IPS DF 4.7 (cell line): ENCODE results near the gene HRCT1.
A peak's percentile ranks its signal among the peaks of the same experiment; 100 is the strongest.
"Not testable (repeated sequence)": the region's sequence is repeated elsewhere in the genome, so short reads cannot be mapped to it uniquely, and the experiment has no call there.

ENCODE experiments used
- DNase-seq: peaks from one replicate; pipeline ENCODE4 v3.0.0-alpha.2; 2013; ENCODE audit warnings: low spot score; ENCODE audit errors: extremely low read depth

HRCT1 gene

DNA sequence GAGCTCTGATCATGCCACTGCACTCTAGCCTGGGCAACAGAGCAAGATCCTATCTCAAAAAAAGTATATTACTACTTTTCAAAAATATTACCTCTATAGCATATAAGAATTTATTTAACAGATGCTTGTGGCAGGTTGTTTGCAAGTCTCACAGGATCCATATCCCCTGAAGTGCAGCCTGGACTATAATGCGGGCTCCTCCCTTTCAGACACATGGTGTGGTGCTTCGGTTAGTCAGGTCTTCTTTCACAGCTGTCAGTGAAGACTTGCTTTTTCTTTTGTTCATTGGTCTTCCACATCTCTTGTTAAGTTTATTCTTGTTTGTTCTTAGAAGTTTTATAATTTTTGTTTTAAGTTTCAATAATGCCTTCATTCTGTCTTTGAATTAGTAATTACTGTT lies 9.4 kb upstream of the HRCT1 start:
- no peak for DNase-seq

DNA sequence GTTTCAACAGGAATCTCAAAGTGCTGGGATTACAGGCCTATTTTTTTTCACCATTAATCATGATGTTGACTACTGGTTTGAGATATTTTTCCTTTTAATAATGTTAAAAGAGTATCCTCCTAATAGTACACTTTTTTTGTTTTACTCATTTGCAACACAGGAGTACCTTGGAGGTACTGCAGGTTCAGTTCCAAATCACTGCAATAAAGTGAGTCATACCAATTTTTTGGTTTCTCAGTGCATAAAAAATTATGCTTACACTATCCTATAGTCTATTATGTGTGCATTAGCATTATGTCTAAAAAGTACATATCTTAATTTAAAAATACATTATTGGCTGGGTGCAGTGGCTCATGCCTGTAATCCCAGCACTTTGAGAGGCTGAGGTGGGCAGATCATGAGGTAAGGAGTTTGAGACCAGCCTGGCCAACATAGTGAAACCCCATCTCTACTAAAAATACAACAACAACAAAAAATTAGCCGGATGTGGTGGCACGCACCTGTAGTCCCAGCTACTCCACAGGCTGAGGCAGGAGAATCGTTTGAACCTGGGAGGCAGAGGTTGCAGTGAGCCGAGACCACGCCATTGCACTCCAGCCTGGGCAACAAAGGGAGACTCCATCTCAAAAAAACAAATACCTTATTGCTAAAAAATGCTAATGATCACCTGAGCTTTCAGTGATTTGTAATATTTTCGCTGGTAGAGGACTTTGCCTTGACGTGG lies 8.5 kb upstream of the HRCT1 start:
- DNase-seq = not testable (repeated sequence)

DNA sequence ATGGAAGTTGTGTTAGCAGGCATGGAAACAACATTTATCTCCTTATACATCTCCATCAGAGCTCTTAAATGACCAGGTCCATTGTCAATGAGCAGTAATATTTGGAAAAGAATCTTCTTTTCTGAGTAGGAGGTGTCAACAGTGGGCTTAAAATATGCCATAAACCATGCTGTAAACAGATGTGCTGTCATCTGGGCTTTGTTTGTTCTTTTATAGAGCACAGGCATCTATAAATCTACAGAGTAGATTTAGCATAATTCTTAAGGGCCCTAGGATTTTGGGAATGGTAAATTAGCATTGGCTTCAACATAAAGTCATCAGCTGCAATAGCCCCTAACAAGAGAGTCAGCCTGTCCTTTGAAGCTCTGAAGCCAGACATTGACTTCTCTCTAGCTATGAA lies 7.7 kb upstream of the HRCT1 start:
- DNase-seq = no peak

DNA sequence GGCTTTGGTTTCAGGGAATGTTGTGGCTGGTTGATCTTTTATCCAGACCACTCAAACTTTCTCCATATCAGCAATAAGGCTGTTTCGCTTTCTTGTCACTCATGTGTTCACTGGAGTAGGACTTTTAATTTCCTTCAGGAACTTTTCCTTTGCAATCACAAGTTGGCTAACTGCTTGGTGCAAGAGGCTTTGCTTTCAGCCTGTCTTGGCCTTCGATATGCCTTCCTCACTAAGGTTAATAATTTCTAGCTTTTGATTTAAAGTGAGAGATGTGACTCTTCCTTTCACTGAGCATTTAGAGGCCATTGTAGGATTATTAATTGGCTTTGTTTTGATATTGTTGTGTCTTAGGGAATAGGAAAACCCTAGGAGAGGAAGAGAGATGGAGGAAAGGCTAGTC lies 7.0 kb upstream of the HRCT1 start:
- no peak for DNase-seq

DNA sequence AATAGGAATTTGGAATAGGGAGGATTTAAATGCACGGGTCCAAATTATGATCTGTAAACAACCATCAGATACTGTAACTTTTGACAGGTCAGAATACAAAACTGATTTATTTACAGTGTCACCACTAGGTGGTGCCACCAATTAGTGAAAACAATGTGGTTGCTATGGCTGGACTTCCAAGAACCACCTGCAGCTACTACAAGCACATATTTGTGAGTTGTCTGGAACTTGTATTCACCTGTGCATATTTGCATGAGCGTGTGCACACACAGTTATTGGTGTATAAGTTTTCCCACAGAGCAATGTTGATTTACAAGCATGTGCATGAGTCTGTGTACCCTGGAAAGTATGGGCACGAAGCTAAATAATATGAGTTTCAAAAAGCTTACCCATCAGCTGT lies 3.0 kb upstream of the HRCT1 start:
- no peak for DNase-seq

DNA sequence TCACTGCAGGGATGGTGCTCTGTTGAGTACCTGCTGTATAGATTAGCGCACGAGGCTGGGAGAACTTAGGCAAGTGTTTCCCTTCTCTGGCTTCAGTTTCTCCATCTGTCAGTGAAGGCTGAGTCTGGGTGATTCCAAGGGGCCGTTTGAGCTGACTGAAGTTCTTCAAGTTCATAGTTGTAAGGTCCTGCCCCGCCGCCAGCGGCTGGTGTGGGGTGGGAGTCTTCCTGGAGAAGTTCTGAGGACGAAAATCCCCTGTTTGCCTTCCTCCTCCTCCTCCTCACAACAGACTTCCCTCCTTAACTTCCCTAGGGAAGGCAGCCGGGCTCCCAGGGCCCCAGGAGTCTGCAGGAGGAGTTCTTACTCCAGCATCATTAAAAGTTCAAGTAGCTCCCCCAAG lies 1.7 kb upstream of the HRCT1 start:
- DNase-seq = no peak

DNA sequence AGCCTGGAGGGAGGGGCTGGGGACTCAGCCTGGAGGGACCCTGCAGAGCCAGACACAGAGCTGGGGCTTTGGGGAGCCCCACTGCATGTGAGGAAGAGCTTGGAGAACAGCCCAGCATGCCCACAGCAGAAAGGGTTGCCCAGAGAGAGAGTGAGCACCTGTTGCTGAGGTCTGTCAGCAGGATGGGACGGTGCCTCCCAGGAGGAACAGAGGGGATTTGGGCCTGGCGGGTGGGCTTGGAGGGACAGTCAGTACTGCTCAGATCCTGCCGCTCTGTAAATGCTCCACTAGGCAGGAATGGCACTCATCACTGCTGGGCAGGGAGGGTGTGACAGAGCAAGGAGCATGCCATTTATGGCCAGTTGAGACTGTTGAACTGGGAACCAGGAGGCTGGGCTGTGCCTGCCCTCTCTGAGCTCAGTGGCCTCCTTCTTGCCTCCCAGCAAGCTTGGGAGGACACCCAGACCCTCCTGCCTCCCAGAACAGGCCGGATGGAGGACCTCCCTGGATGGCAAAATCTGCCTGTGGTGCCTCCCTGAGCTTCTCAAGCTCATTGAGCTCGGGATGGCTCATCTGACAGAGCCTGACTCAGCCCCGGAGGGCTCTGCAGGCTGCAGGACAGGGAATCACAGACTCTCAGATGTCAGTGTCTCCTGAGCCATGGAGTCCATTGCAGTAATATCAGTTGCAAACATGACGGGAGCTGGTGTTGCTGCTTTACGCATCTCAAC lies 786 bp upstream of the HRCT1 start:
- no peak for DNase-seq

DNA sequence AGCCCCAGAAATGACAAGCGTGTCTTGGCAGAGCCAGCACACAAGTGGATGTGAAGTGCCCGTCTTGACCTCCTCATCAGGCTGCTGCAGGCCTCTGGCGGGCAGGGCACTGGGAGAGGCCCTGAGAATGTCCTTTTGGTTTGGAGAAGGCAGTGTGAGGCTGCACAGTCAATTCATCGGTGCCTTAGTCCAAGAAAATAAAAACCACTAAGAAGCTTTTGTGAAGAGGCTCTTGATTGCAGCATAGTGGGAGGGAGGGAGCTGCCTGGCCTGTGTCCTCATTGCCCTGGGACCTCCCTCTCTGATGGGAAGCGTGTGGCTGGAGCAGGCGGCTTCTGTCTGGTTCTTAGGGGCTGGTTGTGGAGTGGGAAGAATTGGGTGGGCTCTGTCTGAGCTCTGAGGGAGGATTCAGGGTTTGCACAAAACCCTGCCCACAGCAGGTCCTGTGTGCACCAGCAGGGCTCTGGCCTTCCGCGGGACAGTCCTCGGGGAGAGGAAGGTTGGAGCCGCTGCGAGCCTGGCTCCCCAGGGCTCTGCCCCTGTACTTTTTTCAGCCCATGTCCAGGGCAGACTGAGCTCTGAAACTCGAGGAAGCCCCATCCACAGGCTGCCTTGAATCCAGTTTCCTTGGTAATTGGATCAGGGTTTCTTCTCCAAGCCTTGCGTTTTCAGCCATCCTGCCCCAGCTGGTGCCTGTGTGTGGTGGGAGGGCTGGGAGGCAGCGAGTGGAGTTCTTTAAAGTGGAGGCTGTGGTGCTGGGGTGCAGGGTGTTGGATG lies 1.1 kb downstream of the HRCT1 start:
- no peak for DNase-seq

DNA sequence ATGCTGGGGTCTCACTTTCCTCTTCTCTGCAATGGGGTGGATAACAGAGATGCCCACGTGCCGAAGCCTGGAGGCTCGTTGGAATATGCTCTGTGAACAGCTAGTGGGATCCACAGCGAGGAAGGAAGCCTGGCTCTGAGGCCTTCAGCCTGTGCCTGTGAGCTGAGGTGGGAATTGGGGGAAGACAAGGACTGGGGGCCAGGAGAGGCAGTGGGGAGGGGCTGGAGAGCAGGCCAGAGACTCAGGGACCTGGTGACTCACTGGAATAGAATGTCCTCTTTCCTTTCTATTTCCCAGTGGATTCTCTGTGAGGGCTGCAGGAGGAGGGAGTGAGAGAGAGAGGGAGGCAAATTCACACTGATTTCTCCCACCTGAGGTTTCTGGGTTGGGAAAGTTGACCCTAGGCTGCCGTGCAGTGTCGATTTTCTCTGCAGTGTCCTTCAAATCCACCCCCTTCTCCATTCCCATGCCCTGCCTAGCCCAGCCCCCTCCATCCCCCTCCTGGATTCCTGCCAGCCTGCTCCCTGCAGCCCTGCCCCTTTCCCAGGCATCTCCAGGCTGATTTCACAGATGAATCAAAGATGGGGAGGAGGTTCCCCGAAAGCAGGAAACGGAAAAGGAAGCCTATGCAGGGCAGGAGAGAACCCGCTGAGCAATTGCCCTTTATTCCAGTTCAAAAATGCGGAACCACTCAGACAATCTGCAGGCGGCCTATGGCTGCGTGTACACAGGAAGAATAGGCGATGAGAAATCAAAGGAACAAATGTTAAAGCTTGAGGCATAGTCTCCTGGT lies 1.9 kb downstream of the HRCT1 start:
- DNase-seq = peak; percentile 86

DNA sequence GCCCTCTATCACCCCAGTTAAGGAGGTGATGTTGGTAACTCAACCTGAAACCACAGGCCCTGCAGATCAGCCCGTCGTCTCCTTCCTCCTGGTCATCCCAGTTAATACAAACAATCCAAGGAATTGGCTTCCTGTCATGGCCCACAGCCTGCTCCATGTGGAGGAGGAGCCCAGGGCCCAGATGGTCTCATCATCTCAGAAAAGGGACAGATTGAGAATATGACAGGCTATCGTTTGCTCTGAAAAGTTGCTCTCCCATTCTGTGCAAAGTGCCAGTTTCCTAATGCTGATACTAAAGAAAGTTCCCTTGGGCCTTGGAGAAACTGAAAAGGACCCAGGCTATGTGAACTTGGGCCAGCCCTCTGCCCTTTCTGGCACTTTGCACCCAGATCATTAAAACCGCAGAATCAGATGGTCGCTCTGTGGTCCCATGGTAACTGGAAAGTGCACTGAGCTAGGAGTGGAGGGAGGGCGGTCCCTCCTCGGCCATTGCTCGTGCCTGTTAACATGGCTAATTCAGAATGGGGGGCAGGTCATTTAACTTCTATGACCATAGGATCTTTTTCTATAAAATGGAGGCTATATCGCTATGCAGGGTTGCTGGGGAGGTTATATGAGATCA lies 2.6 kb downstream of the HRCT1 start:
- no peak for DNase-seq

DNA sequence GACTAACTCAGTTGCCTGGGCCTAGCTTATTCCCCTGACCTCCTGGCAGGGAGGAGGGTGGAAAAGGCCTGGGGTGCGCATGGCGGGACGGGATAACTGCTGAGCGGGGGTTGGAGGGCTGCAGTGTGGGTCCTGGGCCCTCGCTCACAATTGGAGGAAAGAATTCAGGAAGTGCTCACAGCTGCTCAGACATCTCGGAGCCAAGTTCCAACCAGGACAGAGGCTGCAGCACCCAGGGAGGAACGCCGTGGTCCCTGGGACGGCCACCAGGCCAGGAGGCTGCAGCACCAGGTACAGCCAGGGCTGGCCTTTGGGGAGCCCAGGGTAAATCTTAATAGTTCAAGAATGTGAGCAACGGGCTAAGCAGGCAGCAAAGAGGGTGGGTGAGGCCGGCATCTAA lies 3.3 kb downstream of the HRCT1 start, which contains the start of gene SPAAR:
TSS of gene SPAAR (plus strand) at position 217 of the 400 bp plus-strand sequence. CDS start 974 bp downstream, outside the sequence.
- DNase-seq = no peak

DNA sequence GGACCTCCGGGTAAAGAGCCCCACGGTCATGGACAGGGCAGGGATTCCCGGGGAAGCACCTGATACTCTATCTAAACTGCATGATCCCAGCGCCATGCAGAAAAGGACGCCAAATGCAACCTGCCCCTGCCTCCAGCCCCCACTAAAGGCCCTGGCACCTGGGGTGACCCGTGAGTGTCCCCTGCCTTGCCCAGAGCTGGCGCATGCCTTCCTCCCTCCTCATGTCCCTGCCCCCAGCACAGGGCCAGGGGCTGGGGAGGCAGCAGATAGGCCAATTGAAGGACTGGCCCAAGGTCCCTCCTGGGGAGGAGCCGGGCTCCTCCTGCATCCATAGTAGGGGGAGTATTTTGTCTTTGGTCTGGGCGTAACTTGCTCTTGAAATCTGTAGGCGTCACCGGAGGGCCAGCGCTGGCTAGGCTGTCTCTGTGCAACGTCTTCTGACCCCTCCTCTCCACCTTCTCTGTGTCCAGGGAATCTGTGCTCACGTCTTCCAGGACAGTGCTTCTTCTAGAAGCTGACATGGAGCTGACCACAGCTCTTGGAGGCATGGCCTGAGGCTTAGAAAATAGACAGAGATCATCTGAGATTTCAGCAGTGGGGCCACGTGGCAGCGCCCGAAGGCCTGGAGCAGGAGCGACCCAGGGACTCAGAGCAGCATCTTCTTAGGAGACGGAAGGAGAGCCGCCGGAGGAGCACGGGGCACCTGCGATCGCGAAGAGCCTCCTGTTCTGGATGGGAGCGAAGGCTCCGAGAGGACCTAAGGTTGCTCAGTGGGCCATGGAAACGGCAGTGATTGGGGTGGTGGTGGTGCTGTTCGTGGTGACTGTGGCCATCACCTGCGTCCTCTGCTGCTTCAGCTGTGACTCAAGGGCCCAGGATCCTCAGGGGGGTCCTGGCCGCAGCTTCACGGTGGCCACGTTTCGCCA lies 3.9 kb downstream of the HRCT1 start:
- DNase-seq = no peak

DNA sequence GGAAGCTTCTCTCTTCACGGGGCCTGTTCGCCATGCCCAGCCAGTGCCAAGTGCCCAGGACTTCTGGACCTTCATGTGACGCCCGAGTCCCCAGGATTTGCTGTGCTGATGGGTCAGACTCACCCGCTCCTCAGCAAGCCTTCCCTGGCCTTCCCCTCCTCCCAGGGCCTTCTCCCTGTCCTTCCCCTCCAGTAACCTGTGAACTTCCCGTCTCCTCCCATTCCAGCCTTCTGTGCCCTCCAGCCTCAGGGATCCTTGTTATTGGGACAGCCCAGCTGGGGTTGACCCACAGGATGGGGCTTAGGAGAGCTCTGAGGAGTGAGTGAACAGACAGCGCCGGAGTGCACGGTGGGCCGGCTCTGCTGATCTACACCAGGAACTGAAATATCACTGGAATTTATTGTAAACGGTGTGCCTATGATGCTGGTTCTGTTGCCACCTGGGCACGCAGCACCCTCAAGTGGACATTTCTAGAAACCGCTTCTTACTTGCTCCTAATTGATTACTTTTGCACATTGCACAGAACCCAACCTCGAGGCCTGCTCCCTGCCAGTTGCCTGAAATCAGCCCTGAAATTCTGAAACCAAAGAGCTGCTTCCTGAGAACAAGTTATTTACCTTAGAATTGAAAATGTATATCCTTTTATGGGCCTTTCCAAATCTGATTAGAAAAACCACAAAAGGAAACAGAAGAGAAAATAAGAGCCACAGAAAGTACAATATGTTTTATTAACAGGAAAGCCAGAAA lies 4.8 kb downstream of the HRCT1 start:
- DNase-seq = no peak

DNA sequence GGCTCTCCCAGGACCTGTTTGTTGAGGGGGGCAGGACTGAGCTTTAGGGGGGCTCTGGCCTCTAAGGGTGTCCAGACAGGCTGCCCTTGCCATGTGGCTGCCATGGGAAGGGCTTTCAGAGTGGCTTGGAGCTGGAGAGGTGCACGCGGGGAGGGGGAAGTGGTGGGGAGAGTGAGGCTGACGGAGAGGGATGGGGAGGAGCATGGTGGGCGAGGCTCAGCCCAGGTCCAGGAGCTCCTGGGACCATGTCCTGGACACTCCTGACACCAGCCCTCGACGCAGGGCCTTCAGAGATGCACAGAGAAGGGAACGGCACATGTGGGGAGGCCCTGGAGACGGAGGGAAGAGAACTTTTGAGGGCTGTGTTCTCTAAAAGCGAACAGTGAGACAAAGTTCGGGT lies 5.7 kb downstream of the HRCT1 start:
- DNase-seq = no peak

DNA sequence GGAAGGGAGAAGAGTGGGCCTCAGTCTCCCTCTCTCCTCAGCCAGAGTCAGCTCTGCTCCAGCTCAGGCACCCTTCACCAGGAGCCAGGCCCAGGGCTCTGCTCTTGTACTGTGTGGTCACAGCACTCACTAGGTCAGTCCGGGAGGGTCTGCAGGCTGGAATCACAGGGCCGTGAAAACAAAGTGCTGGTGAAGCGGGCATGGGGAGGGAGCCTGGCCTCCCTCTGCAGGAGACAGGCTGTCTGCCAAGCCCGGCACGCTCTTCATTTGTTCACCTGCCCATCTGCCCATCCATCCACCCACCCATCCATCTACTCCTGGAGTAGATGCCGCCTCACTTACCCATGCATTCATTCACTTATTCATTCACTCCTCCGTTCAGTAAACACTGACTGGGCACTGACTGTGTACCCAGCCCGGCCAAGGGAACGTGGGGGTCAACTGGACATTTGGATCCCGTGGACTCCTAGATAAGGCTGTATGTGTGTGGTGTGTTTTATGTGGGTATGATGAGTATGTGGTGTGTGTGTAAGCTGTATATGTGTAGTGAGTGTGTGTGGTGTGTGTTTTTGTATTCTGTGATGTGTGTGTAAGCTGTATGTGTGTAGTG lies 6.9 kb downstream of the HRCT1 start:
- no peak for DNase-seq

DNA sequence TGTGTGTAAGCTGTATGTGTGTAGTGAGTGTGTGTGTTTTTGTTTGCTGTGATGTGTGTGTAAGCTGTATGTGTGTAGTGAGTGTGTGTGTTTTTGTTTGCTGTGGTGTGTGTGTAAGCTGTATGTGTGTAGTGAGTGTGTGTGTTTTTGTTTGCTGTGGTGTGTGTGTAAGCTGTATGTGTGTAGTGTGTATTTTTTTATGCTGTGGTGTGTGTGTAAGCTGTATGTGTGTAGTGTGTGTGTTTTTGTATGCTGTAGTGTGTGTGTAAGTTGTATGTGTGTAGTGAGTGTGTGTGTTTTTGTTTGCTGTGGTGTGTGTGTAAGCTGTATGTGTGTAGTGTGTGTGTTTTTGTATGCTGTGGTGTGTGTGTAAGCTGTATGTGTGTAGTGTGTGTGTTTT lies 7.4 kb downstream of the HRCT1 start:
- DNase-seq = not testable (repeated sequence)

DNA sequence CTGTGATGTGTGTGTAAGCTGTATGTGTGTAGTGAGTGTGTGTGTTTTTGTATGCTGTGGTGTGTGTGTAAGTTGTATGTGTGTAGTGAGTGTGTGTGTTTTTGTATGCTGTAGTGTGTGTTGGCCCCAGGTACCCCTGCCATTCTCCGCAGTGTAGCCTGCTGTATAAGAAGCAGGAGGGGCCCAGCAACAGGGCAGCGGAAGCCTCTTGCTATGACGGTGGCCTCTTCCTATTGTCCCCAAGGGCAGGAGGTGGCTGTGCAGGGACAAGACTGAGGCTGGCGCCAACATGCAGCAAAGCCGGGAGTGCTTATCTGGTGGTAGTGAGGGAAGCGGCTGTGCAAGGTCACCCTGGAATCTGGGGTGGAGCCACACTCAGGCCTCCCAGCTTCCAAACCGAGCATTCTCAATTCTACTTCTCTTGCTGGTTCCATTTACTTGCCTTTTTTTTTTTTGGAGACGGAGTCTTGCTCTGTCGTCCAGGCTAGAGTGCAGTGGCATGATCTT lies 8.4 kb downstream of the HRCT1 start:
- no peak for DNase-seq

DNA sequence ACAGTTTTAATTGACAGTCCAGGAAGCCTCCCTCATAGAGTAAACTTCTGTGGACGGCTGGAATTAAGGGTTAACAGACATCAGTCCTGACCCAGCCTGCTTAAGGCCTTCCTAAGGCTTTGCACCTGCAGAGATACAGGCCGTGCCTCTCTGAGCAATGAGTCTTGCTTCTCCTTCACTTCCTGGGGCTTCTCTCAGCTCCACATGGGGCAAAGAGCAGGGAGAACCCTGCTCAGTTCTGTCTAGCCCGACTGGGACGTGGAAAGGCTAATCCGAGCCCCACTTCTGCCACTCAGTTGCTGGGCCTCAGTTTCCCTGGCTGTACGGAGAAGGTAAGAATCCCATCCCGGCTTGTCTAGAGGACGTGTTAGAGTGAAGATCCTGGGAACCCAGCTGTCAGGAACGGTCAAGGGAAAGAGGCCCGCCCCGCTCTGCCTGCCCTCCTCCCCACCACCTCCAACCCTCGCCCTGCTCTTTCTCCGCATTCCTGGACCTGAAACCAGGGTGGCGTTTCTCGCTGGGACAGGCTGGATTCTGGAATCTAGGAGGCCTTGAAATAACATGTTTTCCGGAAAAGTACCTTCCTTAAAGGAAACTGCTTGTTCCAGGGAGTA lies 9.8 kb downstream of the HRCT1 start:
- DNase-seq = no peak
